Thymus (tissue), 11 donors: ENCODE data around the gene NETO2. TPM values are rescaled to one million over a fixed set of nuclear protein-coding genes. Genes with fewer than 3 reads are reported as not detected.
"Not testable (repeated sequence)": the region's sequence is repeated elsewhere in the genome, so short reads cannot be mapped to it uniquely, and the experiment has no call there.

Experiments
- DNase-seq, 9 donors: peaks; one replicate each; pipeline ENCODE4 v3.0.0-alpha.2; 2013; ENCODE audit warnings: low spot score in 9 of 9, low read depth in 6 of 9, missing footprints in 1 of 9
- H3K27ac ChIP-seq, 2 donors: one replicate each; pipeline ENCODE4 v1.5.1; 2013; ENCODE audit warnings: control low read depth in 1 of 2, low read depth in 1 of 2, low read length in 1 of 2, mild to moderate bottlenecking in 1 of 2, moderate library complexity in 1 of 2
- H3K27me3 ChIP-seq, 2 donors: one replicate each; pipeline ENCODE4 v1.5.1; 2013; ENCODE audit warnings: low read length in 1 of 2; ENCODE audit not compliant: control insufficient read depth in 2 of 2, insufficient read depth in 1 of 2
- H3K36me3 ChIP-seq, 2 donors: one replicate each; pipeline ENCODE4 v1.5.1; 2013; ENCODE audit warnings: low read length in 1 of 2, mild to moderate bottlenecking in 1 of 2, moderate library complexity in 1 of 2; ENCODE audit not compliant: control insufficient read depth in 2 of 2, insufficient read depth in 2 of 2
- H3K4me1 ChIP-seq, 2 donors: one replicate each; pipeline ENCODE4 v1.5.1; 2013; ENCODE audit warnings: low read length in 2 of 2; ENCODE audit not compliant: control insufficient read depth in 2 of 2, insufficient read depth in 2 of 2
- H3K4me3 ChIP-seq, 2 donors: one replicate each; pipeline ENCODE4 v1.5.1; 2013; ENCODE audit warnings: low read length in 2 of 2, control low read depth in 1 of 2, mild to moderate bottlenecking in 1 of 2
- H3K9me3 ChIP-seq, 2 donors: one replicate each; pipeline ENCODE4 v1.5.1; 2013; ENCODE audit warnings: low read length in 1 of 2, mild to moderate bottlenecking in 1 of 2; ENCODE audit not compliant: control insufficient read depth in 2 of 2, insufficient read depth in 1 of 2
- WGBS: extraction: QIAGEN DNeasy Blood & Tissue Kit; methylation state at CpG from one replicate; pipeline ENCODE4 v1.1.7; 2013; 5-methylcytosine and 5-hydroxymethylcytosine counted together
- polyA plus RNA-seq: library from polyadenylated mRNA; stranded (reverse); fragments of 200-250 nt; gene quantifications from one replicate; pipeline ENCODE4 v1.2.3, GENCODE V29; 2013
- total RNA-seq: library from RNA; stranded (reverse); fragments of 120-200 nt; gene quantifications from one replicate; pipeline ENCODE4 v1.2.4, GENCODE V29; 2013
- donor health status: healthy.

The NETO2 gene
- total and polyA plus RNA-seq, 2 donors = 8.4 to 10.1 TPM

DNA sequence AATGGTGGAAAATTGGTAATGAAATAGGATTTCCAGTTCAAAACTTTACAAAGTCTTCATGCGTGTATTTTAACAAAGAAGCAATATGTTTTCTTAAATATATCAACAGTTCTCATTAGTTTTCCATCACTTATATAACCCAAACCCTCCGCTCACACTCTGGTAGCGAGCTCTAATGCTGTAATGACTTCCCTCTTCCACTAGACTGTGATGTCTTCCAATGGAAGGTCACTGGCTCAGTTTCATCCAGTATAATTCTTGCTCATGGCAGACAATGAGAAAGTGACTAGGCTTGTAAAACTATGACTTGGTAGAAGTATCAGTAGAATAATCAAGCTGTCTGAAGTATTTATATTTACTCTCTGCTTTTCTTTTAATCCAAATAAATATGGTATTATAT lies 32.8 kb downstream of the NETO2 start:
- no peaks in the 10 kb centered on the region for H3K9me3 ChIP-seq
- H3K36me3 ChIP-seq = no peaks in the 10 kb centered on the region
- H3K4me3 ChIP-seq = no peak overlapping the region
- 97% methylated on average over 3 of the region's 3 CpGs for WGBS
- no peaks in the 10 kb centered on the region for H3K27me3 ChIP-seq
- H3K27ac ChIP-seq = no peak overlapping the region
- H3K4me1 ChIP-seq = no peaks in the 10 kb centered on the region
- no peak for DNase-seq

DNA sequence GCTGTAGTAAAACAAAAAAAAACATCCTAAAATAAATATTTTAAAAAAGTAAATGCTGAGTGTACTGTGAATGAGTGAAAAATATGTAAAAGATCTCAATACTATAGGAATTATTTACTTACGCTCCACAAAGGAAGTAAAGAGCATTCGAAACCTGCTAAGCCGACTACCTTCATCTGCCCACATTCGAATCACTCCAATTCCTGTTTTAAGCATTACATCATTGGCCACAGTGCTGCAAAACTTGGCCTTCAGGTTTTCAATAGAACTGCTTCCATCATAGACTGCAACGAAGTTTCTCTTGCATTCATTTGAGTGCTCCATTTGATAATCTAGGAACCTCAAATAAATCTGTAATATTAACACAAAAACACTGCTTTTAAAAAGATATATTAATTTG lies 34.4 kb downstream of the NETO2 start:
- no peak overlapping the region for H3K27ac ChIP-seq
- WGBS = 95% methylated on average over 5 of the region's 5 CpGs

DNA sequence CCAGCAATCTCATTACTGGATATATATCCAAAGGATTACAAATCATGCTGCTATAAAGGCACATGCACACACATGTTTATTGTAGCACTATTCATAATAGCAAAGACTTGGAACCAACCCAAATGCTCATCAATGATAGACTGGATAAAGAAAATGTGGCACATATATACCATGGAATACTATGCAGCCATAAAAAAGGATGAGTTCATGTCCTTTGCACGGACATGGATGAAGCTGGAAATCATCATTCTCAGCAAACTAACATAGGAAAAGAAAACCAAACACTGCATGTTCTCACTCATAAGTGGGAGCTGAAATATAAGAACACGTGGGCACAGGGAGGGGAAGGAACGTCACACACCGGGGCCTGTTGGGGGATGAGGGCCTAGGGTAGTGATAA lies 40.8 kb downstream of the NETO2 start:
- H3K4me3 ChIP-seq, H3K27me3 ChIP-seq, H3K36me3 ChIP-seq, H3K9me3 ChIP-seq, H3K27ac ChIP-seq, DNase-seq, H3K4me1 ChIP-seq: not testable (repeated sequence)
- WGBS = 99% methylated on average over 4 of the region's 4 CpGs

More for the DNA sequence above, 34.4 kb downstream of the NETO2 start:
- Histone ChIP-seq H3K4me3 (no peak overlapping the region), H3K9me3 (no peaks in the 10 kb centered on the region), H3K4me1 (no peaks in the 10 kb centered on the region), H3K36me3 (no peaks in the 10 kb centered on the region), H3K27me3 (no peaks in the 10 kb centered on the region)
- no peak for DNase-seq

DNA sequence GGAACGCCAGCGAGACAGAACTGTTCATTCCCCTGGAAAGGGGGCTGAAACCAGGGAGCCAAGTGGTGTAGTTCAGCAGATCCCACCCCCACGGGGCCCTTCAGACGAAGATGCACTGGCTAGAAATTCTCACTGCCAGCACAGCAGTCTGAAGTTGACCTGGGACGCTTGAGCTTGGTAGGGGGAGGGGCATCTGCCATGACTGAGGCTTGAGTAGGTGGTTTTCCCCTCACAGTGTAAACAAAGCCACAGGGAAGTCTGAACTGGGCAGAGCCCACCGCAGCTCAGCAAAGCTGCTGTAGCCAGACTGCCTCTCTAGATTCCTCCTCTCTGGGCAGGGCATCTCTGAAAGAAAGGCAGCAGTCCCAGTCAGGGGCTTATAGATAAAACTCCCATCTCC lies 46.6 kb downstream of the NETO2 start:
- H3K27ac ChIP-seq, H3K36me3 ChIP-seq, H3K4me3 ChIP-seq, H3K27me3 ChIP-seq, H3K4me1 ChIP-seq, DNase-seq, H3K9me3 ChIP-seq: not testable (repeated sequence)
- 81% methylated on average over 6 of the region's 6 CpGs for WGBS

DNA sequence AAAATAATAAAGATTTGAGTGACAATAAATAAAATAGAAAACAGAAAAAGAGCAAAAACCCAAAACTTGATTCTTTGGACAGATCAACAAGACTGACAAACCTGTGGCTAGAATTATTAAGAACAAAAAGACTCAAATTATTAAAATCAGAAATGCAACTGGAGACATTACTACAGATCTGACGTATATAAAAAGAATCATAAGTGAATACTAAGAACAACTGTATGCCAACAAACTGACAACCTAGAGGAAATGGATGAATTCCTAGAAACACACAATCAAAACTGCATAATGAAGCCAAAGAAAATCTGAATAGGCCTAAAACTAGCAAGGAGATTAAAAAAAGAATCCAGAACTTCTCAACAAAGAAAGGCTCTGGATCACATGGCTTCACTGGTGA lies 47.4 kb downstream of the NETO2 start:
- no peak overlapping the region for H3K27ac ChIP-seq
- WGBS = 94% methylated on average over 1 of the region's 1 CpG
- H3K36me3 ChIP-seq = no peaks in the 10 kb centered on the region
- H3K27me3 ChIP-seq = no peaks in the 10 kb centered on the region
- no peaks in the 10 kb centered on the region for H3K4me1 ChIP-seq
- no peak for DNase-seq
- H3K4me3 ChIP-seq = no peak overlapping the region
- no peaks in the 10 kb centered on the region for H3K9me3 ChIP-seq

DNA sequence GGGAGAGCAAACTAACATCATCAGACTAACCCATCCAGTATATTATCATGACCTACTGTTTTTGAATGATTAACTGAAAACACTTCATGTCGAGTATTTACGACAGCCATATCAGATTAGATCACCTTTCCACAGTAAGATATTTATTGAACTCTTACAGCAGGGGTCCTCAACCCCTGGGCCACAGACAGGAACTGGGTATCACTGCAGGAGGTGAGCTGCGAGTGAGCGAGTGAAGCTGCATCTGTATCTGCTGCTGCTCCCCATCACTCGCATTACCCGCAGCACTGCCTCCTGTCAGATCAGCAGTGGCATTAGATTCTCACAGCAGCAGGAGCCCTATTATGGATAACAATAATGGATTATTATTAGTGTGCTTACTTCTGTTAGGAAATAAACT lies 59.5 kb downstream of the NETO2 start:
- Histone ChIP-seq H3K27ac (no peak overlapping the region), H3K4me1 (no peaks in the 10 kb centered on the region), H3K9me3 (no peaks in the 10 kb centered on the region), H3K27me3 (no peaks in the 10 kb centered on the region), H3K4me3 (no peak overlapping the region), H3K36me3 (no peaks in the 10 kb centered on the region)
- no peak for DNase-seq
- WGBS = 94% methylated on average over 6 of the region's 6 CpGs

DNA sequence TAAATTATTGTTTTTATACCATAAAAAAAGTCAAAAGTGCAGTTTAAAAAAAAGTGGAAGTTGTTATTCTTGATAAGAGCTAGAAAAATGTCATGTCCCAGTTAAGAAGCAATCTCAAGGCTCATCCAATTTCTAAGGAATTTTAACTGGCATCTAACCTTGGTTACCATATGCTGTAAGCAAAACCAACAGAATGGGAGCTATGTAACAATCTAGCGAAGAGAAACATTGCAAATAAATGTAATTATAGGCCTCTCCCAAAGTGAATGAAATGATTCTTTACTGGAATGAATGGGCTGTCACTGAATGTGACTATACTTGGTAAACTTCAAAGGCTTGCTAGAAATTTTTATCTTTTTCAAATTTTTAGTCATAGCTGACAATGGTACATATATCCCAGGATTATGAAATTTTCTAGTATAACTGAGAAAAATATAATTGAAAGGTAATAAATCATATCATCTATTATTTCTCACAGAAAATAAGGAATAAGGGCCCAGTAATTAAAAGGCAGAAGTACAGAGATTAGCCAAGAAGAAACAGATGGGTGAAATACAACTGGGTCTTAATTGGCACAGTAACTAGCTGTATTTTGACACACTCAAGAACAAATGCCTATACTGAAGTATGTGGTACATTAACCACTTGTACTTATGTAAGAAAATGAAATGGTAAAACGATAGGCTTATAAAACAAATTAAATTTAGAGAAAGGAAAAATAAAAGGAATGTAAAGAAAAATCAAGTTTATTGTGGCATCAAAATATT lies 61.5 kb downstream of the NETO2 start:
- 96% methylated on average over 2 of the region's 2 CpGs for WGBS

DNA sequence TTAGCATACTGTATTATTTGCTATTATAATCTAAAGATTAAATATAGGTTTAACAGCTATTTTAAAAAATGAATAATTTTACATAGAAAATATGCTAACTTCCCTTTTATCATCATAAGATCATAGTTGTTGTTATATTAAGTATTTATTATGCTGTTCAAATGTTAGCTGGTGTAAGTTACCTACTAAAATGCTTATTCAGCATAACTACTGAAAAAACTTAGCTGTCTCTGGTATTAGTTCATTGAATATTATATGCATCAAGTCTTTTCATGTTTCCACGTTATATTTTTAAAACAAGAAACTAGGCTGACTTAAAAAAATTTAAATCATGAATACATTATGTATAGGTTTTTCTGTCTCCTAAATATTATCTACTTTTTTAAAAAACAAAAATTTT lies 62.6 kb downstream of the NETO2 start:
- no peak for DNase-seq
- no peaks in the 10 kb centered on the region for H3K36me3 ChIP-seq
- H3K27ac ChIP-seq = no peak overlapping the region
- no peaks in the 10 kb centered on the region for H3K27me3 ChIP-seq
- 94% methylated on average over 1 of the region's 1 CpG for WGBS
- no peaks in the 10 kb centered on the region for H3K9me3 ChIP-seq
- H3K4me1 ChIP-seq = no peaks in the 10 kb centered on the region
- no peak overlapping the region for H3K4me3 ChIP-seq

More for the DNA sequence above, 61.5 kb downstream of the NETO2 start:
- no peak overlapping the region for H3K4me3 ChIP-seq
- H3K4me1 ChIP-seq = no peaks in the 10 kb centered on the region
- no peaks in the 10 kb centered on the region for H3K9me3 ChIP-seq
- H3K27ac ChIP-seq = no peak overlapping the region
- H3K27me3 ChIP-seq = no peaks in the 10 kb centered on the region
- DNase-seq = no peak
- H3K36me3 ChIP-seq = no peaks in the 10 kb centered on the region

DNA sequence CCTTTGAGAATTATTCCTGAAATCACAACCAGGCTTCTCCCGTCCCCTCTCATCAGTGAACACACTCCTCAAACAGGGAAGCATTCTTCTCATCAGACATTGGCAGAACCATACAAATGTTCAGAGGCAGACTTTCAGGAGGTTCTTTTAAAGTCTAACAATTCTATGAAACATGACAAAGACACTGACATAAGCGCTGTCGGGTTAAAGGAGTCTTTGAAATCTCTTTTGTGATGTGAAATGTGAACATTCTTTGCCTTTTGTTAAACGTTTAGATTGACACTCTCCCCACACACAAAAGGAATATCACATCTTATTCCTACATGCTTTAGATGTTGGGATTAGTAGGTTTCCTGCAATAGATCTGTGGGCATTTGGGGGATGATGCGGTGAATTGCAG lies 63.9 kb downstream of the NETO2 start:
- no peaks in the 10 kb centered on the region for H3K9me3 ChIP-seq

More for the DNA sequence above, 63.9 kb downstream of the NETO2 start:
- H3K27ac ChIP-seq = no peak overlapping the region
- WGBS = 83% methylated on average over 5 of the region's 5 CpGs
- H3K4me3 ChIP-seq = no peak overlapping the region
- H3K4me1 ChIP-seq = no peaks in the 10 kb centered on the region
- no peak for DNase-seq
- no peaks in the 10 kb centered on the region for H3K36me3 ChIP-seq
- H3K27me3 ChIP-seq = no peaks in the 10 kb centered on the region
